RKO (cell line): ENCODE measurements around the gene SH2D5.
"Not testable (repeated sequence)": the region's sequence is repeated elsewhere in the genome, so short reads cannot be mapped to it uniquely, and the experiment has no call there.

ENCODE experiments used
- DNase-seq: peaks from one replicate; pipeline ENCODE4 v3.0.0-alpha.2; 2016; ENCODE audit warnings: low spot score

Gene SH2D5

GRCh38 chr1:20695515-20695914 is 37.0 kb downstream of the SH2D5 start:
- DNase-seq = no peak

- DNase-seq = no peak
Observed at GRCh38 chr1:20693623-20694022, 38.9 kb downstream of the SH2D5 start.

- DNase-seq = no peak
Observed at GRCh38 chr1:20691872-20692271, 40.6 kb downstream of the SH2D5 start.

GRCh38 chr1:20689645-20690056 is 42.9 kb downstream of the SH2D5 start:
- no peak for DNase-seq

GRCh38 chr1:20686883-20687725 is 45.4 kb downstream of the SH2D5 start:
- DNase-seq = no peak

- no peak for DNase-seq
Observed at GRCh38 chr1:20685741-20686140, 46.8 kb downstream of the SH2D5 start.

- DNase-seq = no peak
Observed at GRCh38 chr1:20685099-20685662, 47.3 kb downstream of the SH2D5 start.

- DNase-seq = no peak
Observed at GRCh38 chr1:20684651-20685050, 47.9 kb downstream of the SH2D5 start.

GRCh38 chr1:20684050-20684620 is 48.4 kb downstream of the SH2D5 start:
- no peak for DNase-seq

- no peak for DNase-seq
Observed at GRCh38 chr1:20683614-20684013, 48.9 kb downstream of the SH2D5 start.

GRCh38 chr1:20682571-20683236 is 49.8 kb downstream of the SH2D5 start:
- no peak for DNase-seq

GRCh38 chr1:20681999-20682398 is 50.5 kb downstream of the SH2D5 start:
- DNase-seq = no peak

- no peak for DNase-seq
Observed at GRCh38 chr1:20680269-20680668, 52.2 kb downstream of the SH2D5 start.

- DNase-seq = no peak
Observed at GRCh38 chr1:20678599-20678998, 53.9 kb downstream of the SH2D5 start.

GRCh38 chr1:20673626-20674025 is 58.9 kb downstream of the SH2D5 start:
- DNase-seq = not testable (repeated sequence)

GRCh38 chr1:20672265-20672632 is 60.3 kb downstream of the SH2D5 start:
- DNase-seq = no peak

GRCh38 chr1:20670936-20671335 is 61.6 kb downstream of the SH2D5 start:
- DNase-seq = no peak
